Stimulated activated CD8-positive, alpha-beta memory T cell treated with anti-CD3 and anti-CD28 coated beads, Interleukin-4, amount 100 ng/mL, for 4 hours (primary cell): ENCODE results near the gene RAPGEF4.
"Not testable (repeated sequence)": the region's sequence is repeated elsewhere in the genome, so short reads cannot be mapped to it uniquely, and the experiment has no call there.

Experiments
- DNase-seq, 2 donors: peaks; one replicate each; pipeline ENCODE4 v3.0.0-alpha.2; 2020; ENCODE audit warnings: low read depth in 2 of 2, low spot score in 1 of 2

Gene RAPGEF4

DNA sequence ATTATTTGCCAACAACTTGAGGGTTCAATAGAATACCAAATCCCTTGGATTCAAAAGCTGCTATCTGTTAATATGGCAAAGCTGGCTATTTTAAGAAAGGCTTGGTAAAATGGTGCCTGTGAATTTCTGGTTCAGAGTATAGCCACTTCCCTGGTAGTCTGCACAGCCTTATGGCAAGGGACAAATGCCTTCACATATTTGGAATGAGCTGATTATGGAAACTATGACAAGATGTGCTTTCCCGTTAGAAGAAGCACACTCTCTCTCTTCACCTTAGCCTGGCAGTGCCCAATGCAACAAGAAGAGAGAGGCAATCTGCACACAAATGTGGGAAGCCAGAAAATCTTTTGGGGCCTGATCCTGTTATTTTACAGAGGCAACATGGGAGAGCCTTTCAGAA, 292.5 kb downstream of the RAPGEF4 start:
- DNase-seq, result no peak

DNA sequence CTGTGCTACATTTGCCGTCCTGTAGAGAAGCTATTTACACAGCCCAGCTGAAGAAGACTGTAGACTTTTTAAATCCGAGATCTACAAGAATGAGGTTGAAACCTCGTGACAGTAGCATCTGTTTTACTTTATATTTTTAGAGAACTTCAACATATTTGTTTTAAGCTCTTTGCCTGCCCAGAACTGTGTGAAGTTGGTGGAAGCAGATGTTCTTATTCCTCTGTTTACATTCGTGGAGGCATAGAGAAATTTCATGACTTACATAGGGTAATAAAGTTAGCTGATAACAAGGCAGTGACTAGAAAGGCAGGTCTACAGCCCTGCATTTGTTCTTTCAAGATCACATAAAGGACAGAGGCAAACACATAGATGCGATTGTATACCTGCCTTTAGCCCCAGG, 293.0 kb downstream of the RAPGEF4 start:
- no peak for DNase-seq

DNA sequence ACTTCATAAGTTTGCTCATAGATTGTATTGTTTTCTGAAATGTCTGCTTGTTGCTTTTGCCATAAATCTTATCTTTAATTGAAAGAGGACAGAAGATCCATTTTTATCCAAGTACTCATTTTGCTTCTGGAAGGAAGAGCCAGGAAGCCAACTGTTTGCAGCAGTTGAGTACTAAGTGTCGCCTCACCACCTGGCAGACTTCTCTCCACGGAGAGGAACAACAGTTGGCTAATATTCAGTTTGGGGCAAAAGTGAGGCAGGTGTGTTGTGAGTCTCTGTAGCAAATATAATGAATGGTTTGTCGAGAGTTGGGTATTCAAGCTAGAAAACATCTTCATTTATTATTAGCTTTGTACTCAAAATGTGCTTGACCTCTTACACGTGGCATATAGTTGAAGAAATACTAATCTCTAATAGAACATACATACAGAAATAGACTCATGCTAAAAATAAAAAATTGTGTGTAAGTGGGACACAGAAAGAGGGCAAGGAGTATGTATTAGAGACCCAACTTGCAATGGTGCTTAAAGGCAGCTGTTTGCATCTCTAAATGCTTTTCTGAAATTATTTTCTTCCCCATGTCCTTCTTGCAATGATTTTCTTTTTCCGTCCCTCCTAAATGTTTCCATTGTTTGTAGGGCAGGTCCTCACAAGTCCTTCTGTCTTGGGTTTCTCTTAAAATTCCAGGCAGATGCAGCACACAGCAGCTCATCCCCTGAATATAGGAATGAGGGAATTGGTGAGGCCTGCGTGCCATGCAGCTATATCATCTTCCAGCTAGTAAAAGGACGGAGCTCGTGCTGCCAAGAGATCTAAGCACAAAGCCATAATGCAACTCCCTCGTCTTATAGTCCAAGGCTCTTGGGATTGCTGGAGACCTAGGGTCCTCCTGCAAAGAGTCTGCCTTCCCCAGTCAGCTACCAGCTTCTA, 295.2 kb downstream of the RAPGEF4 start:
- no peak for DNase-seq

DNA sequence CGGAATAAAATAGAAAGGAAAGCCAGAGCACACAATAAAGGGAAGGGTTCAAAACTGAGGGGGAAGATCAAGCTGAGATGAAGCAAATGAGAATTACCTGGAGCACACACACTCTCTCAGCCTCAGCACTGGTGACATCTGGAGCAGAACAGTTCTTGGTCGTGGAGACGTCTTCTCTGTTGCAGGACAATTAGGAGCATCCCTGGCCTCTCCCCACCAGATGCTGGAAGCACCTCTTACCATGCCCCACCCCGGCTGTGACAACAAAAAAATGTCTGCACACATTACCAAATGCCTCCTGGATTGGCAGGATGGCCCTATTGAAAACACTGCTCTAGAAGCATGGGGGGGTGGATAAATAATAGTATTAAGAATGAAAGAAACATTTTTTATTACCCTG, 296.4 kb downstream of the RAPGEF4 start:
- DNase-seq, result no peak

DNA sequence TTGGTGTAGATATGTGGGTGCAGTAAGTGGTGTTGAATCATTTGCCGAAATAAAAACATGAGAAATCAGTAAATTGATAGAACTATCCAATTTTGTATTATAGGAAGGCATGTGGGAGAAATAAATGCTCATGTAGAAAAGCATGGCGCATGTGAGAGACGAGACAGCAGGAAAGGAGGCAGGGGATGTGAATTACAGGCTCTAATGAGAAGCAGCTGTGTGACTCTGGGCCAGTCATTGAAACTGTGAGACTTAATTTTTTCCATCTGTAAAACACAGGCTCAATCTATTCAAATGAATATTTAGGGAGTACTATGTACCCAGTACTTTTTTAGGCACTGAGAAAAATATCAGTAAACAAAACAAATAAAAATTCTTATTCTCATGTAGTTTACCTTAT, 297.4 kb downstream of the RAPGEF4 start:
- no peak for DNase-seq

DNA sequence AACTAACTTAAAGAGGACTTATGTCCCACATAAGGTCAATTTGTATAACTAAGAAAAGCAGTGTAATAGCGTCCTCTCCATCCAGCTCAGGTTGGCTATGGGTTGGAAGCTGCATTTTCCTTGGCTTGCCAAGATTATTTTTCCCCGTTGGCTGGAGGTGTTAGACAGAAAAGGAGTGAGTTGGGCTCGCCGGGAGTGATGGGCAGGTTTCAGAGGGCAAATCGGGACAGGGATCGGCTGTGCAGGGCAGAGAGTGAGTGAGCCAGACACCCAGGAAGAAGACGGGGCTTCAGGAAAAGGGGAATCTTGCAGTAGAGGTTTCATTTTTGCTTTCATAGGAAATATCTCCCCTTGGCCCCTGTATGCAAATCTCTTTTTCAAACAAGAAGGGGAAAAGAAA, 298.5 kb downstream of the RAPGEF4 start:
- no peak for DNase-seq

DNA sequence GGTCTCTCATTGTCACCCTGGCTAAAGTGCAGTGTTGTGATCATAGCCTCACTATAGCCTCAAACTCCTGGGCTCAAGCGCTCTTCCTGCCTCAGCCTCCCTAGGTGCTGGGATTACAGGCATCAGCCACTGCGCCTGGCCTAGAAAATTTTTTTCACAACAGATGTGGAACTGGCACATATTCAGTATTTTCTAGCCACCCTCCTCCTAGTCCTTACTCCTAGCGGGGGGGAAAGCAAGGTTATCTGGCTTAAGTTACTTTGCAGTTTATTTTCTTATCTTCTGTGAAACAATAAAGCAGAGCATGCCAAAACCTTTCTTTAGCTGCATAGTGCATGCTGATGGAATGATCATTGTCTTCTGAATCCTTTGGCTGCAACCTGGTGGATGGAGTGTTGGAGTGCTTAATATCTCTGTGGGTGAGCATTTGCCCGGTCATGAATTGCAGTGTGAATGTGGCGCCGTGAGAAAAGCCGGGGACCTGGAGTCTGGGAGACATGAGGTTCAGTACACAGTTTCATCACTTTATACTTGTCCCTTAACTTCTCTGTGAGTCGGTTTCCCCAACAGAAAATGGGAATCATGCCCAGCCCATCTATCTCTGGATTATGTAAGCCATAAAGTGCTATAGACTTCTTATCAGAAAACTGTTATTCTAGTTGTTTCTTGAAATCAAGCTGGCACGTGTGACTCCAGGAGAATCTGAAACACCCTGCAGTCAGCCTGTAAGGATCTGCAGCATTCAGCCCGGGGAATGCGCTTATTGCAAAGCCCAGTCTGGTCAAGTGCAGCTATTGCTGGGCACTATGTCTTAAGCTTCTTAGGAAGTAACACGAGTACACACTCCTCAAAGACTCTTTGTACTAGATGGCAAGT, 301.8 kb downstream of the RAPGEF4 start:
- DNase-seq, result no peak

DNA sequence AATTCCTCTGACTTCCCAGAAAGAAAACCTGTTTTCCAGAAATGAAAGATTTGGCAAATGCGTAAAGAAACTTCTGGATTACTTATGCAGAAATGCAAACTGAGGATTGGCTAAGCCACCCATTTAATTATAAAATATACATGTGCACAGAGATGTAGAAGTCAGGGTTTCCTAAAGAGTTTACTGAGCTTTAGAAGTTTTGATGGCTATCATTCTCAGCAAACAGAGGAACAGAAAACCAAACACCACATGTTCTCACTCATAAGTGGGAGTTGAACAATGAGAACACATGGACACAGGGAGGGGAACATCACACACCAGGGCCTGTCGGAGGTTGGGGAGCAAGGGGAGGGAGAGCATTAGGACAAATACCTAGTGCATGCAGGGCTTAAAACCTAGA, 302.6 kb downstream of the RAPGEF4 start:
- not testable (repeated sequence) for DNase-seq

DNA sequence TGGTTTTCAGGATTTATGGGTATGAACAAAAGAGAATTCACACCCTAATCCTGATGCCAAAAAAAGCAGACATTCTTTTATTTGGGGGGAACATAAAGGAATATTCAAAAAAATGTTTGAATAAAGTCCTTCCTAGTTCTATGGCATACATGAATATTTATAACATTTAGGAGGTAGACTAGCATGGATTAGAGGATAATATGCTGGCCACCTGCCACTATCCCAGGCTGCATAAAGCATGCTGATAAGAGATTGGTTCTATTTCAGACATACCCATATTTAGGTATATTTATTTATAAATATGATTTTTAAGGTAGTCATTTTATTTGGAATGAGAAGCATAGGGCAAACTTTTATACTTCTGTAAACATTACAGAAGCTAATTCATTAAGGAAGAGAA, 305.1 kb downstream of the RAPGEF4 start:
- DNase-seq, result no peak

DNA sequence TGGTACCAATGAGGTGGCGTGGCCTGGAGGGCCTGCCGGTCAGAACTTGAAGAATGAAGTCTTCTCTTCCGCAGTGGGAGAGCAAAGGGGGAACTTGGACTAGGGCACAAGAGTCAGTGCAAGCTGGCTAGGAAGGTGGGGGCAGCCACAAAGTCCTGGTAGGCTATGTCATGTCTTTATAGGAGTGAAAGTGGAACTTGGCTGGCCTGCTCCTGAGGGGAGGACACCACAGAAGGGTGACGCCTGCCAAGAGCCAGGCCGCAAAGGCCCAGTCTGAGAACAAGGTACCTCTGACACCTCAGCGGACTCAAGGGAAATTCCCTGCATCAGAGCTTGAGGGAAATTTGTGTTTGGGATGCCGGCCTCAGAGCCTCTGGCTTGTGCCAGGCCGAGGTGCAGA, 307.8 kb downstream of the RAPGEF4 start:
- no peak for DNase-seq

DNA sequence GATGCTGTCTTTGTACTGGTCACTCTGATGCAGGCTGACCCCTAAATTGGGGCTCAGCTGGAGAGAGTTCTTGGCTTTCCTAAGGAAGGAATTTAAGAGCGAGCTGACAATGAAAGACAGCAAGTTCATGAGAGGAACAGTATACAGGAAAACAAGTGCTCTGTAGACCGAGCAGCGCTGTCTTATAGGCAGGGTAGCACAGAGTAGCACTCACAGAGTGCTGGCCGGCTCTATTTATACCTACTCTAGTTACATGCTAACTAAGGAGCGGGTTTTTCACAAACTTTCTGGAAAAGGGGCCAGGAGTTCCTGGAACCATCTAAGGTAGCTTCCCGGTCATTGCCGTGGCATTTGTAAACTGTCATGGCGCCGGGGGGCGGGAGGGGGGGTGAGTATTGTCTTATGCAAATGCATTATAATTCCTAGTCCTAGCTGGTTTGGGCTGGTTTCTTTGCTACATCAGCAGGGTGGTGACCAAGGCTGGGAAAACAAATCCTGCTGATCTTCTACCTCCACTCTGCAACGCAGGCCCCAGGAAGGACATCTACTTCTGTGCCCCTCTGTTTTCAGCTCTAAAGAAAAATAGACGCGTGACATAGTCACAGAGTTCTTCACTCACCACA, 308.4 kb downstream of the RAPGEF4 start:
- DNase-seq, result no peak

DNA sequence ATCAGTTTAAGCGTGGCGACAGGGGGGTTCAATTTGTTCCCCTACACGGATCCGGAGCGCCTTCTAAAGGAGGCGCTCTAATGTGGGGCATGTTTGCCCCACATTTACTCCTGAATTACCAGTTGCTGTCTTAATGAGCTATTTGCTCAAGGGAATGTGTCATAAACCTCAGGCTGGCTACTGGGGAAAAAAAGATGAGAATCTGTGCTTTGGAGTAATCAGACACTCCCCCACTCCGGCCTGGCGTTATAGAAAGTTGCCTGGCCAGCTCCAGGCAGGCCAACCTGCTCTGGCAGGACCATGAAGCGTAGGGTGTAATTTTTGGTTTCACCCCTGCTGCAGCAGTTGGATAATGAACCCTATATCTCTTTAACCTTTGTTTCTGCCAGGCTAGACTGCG, 309.0 kb downstream of the RAPGEF4 start:
- no peak for DNase-seq

DNA sequence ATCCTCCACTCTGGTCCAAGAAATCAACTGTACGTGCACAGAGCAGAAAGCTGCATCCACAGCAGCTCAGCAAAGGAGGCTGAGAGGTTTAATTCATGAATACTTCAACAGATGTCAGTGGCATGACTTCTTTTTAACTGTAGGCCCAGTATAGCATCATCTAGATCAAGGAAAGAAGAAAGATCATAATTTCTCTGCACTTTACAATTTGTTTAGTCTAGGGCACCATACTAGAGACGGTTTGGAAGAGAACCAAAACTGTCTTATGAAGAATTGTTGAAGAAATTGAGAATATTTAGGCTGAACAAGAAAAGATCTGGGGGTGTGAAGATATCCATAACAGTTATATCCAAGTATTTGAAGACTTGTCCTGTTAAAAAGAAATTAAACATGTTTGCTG, 309.5 kb downstream of the RAPGEF4 start:
- no peak for DNase-seq

DNA sequence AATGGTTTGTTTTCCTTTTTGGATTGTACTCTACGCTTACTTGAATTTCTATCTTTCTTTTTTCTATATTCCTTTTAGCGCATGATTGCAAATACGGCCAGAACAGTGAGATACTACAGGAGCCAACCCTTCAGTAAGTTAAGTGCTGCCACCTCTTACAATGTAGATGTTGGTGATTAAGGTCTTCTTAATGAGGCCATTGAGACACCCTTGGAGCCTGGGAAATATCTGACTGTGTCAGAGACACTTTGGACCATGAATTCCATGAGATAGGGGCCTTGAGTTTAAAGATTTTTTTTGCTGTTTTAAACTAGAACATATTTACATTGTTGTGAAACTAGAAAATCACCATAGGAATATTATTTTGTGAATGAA, 312.9 kb downstream of the RAPGEF4 start:
- DNase-seq, result no peak

DNA sequence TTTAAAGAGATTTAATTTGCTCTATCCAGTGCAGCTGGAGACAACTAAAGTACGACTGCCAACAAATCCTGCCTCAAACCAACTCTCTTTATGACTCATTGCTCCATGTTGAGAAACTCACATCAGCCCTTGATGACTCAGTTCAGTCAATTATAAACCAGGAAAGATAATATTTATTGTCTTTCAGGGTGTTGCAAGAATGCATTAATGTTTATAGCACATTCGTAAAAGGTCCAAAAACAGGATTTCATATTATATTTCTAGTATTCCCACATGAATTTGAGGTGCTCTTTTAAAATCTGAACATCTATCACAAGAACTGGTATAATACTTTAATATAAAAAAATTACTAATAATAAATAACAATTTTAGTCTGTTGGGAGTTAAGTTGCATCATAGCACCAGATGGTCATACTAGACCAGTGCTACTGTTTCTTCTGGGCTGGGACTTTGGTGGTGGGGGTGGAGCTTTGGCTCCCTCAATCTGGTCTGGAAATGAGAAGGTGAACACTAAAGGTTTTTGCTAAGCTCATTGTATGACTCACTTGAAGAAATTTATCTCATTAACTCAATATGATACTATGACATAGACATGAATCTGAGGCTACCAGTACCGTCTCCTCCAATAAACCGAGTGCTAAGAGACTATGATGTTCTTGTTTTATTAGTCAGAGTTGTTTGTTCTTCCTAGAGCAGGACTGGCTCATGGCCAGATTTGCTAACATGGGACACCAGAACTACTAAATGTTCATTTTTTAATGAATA, 313.4 kb downstream of the RAPGEF4 start:
- DNase-seq, result no peak

DNA sequence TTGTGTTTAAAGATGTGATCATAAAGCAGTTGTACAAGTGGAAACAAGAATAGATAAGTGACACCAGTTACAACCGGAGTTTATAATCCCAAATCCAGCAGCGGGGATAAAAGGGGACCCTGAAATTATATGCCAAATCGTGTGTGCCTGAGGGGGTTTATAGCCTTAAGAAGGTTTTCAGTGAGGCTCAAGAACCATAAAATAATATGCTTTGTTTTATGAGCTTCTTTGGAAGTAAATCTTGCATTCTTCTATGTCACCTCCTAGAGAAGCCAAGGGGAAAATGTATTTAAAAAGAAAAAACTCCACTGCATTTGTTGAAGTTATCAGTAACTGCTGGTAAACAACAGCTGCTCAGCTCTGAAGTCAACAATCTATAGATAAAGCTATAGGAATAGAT, 314.2 kb downstream of the RAPGEF4 start:
- no peak for DNase-seq

DNA sequence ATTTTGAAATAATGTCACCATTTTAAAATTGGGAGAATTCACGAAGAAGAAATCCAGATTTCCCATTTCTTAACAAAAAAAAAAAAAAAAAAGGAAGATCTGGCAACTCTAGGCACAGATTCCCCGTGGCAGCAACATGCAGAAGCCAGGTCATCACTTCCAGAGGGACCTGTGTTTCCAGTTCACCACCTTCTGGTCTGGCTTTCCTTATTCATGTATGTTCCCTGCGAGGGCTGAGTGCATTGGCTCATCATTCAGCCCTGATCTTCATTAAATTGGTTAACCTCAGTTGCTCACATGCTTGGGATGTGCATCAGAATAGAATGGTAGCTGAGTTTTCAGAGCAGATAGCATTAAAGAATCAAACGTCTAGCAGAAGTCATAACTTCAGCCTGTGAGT, 315.0 kb downstream of the RAPGEF4 start:
- DNase-seq, result no peak

DNA sequence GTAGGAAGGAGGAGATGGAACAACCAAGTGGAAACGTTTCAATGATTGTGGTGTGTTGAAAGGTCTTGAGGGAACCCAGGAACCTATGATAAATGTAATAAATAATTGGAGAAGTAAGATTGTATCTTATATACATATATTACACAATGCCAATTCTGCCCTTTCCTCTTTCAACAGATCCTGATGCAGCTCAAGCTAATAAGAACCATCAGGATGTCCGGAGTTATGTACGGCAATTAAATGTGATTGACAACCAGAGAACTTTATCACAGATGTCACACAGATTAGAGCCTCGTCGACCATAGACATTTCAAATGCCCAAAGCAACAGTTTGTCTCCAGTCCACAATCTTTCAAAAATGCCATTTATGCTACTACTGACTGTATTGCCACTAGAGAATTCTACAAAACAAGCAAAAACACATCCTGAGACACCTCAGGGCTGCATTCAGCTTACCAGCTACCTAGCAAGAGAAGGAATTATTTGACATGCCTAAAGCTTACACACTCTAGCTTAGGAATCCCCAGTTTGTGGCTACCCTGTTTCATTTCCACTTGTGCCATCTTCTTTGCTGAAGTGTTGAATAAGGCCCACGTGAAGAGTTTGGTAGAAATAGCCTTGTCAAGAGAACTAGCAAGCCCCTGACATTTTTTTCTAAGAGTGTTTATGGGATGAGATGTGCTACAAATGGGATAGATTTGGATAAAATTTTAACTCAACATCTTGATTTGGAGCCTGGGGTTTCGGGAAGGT, 316.0 kb downstream of the RAPGEF4 start:
- DNase-seq, result no peak

DNA sequence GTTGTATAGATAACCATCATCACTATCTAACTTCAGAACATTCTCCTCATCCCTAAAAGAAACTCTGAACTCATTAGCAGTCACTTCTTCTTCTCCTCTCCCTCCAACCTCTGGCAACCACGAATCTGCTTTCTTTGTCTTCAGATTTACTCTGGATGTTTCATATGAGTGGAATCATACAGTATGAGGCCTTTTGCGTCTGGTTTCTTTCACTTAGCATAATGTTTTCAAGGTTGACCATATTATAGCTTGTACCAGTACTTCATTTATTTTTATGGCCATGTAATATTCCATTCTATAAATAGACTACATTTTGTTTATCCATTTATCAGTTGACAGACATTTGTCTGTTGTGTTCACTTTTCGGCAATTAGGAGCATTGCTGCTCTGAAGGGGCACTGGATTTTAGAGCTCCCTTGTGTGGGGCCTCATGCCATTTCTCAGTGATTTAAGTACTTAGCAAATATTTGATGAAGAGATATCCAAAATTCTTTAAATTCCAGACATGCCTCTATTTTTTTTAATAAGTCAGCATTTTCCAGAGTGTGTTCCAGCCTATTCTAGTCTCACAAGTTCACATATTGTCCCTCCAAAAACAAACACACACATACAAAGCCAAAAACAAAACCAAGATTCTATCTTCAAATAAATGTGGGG, 317.5 kb downstream of the RAPGEF4 start:
- no peak for DNase-seq

DNA sequence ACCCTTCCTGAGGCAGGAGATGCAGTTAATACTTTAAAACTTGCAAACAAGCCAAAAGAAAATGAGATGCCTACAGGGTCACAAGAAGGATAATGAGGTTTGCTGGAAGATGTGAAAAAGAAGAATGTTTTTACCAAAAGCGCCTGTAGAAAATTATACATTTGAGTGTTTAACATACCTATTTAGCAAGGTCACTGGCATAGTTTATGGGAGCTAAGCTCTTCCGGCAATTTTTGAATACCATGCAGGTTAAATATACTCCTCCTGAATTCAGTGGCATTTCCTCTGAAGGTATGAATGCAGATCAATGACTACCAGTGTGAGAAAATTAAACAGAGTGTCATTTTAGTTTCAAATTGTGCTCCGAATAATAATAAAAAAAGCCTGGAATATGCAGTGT, 318.8 kb downstream of the RAPGEF4 start:
- DNase-seq, result no peak
